SK-N-SH treated with all-trans-retinoic acid at 6 μM for 48 hours (cell line): Measurements from ENCODE around the gene WDFY2.

ENCODE experiments used
- CREB5 ChIP-seq: fragments of 250-450 bp; sonication (Bioruptor Pico); IDR thresholded peaks from 2 replicates; pipeline ENCODE4 v1.5.1; 2020; ENCODE audit warnings: low read depth, mild to moderate bottlenecking, moderate library complexity
- GLIS3 ChIP-seq: fragments of 250-450 bp; sonication (Bioruptor Pico); IDR thresholded peaks from 2 replicates; pipeline ENCODE4 v1.5.0; 2020; ENCODE audit warnings: mild to moderate bottlenecking, moderate library complexity
- PATZ1 ChIP-seq: fragments of 250-450 bp; sonication (Bioruptor Pico); IDR thresholded peaks from 2 replicates; pipeline ENCODE4 v1.8.0; 2020; ENCODE audit warnings: mild to moderate bottlenecking, moderate library complexity, borderline replicate concordance
- RARB ChIP-seq: fragments of 250-450 bp; sonication (Bioruptor Pico); IDR thresholded peaks from 2 replicates; pipeline ENCODE4 v1.8.0; 2021; ENCODE audit warnings: mild to moderate bottlenecking, moderate library complexity
- ZNF70 ChIP-seq: fragments of 450-650 bp; formaldehyde crosslinking; IDR thresholded peaks from 2 replicates; pipeline ENCODE4 v1.5.0; 2020; ENCODE audit warnings: mild to moderate bottlenecking, moderate library complexity

GRCh38 chr13:51581148-51581820 lies 3.0 kb upstream of the WDFY2 start:
- TF ChIP-seq PATZ1 (CRISPR knock-in tag) (no peak), ZNF70 (CRISPR knock-in tag) (no peak), RARB (no peak), GLIS3 (CRISPR knock-in tag) (no peak), CREB5 (no peak)
